GM21447 (cell line): ENCODE results near the gene RHBG.

ENCODE experiments used
- ATAC-seq: cut with Tn5 transposase; IDR thresholded peaks from one replicate; pipeline ENCODE4 v1.9.1; 2021; ENCODE audit not compliant: unreplicated experiment

The RHBG gene

GRCh38 chr1:156385534-156386031, 16.6 kb downstream of the RHBG start:
- no peak for ATAC-seq

DNA sequence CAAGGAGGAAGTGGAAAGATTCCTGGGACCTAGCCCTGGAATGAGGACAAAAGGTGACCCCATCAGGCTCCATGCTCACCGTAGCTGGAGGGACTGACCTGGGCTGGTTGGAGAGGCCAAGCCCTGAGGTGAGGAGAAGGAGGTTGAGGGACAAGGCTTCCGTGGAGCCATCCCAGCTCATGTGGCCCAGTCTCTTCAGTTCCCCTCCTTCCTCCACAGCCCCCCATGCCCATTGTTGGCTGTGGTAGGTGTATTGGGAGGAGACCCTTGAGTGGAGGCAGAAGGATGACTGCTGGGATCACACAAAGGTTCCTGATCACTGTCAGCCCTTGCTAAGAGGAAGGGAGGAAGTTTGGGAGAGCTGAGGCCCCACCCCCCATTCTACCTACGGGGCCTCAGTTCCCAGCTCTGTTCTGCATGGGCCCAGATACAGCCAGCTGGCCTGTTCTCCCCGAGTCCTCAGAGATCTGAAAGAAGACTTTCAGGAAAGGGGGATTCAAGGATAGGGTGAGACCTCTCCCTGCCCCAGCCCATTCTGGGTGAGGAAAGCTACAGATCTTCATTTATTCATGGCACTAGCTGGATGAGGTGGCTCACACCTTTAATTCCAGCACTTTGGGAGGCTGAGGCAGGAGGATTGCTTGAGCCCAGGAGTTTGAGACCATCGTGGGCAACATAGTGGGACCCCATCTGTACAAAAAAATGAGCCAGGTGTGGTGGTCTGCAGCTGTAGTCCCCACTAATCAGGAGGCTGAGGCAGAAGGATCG, 17.3 kb downstream of the RHBG start:
- no peak for ATAC-seq

GRCh38 chr1:156386949-156387869, 18.2 kb downstream of the RHBG start:
- no peak for ATAC-seq

DNA sequence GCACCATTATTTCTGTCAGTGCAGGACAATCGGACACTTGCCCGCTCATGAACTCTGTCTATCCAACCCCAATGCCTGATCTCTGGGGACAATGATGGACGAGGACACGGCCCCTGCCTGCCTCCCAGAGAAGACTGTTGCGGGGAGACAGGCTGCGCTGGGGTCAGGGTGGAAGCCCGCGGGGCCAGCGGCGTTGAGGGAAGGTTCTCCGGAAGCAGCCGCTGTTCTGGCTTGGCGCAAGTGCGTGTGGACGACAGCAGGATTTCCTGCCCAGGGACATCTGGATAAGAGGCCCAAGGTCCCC, 18.8 kb downstream of the RHBG start:
- no peak for ATAC-seq

DNA sequence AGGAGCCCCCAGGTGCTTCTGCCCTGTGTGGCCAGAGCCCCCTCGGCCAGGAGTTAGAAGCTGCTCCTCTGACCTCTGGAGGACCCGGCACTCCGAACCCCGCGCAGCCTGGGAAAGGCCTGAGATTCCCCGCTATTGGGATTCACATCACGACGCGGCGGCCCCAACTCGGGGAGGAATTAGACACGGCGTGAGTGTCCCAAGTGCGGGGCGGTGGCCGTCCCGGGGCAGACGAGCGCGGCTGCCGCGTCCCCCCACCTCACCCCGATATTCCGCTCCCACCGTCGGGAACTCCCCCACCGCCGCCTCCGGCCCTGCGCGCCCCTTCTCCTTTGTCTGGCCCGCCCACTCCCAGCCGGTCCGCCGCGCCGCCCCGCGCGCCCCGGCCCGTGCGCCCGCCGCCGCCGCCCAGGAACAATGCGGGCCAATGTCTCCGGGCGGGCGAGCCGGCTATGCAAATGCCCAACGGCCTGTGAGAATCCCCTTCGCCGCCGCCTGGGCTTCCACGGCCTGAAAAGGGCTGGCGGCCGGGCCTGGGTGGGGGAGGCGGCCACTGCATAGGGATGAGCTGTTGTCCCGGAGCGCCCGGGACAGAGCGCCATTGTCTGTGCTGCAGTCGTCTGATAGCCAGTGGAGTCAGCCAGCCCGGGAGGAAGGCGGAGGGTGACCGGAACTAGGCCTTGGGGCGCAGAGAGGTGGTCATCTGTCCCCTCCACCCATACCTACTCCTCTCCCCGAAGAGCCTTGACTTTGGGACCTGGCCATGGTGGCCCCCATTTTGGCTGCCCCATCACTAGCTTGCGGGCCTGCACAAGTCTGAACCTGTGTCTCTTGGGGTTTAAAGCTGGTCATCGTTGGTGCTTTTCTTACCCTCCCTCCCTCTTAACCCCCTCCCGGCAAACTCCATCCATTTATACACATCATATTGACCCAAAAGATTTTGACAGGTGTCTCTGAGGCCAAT, 19.4 kb downstream of the RHBG start:
- ATAC-seq = no peak

GRCh38 chr1:156389311-156389710, 20.3 kb downstream of the RHBG start:
- no peak for ATAC-seq

GRCh38 chr1:156390469-156391365, 21.7 kb downstream of the RHBG start:
- no peak for ATAC-seq

GRCh38 chr1:156391366-156391677, 22.3 kb downstream of the RHBG start:
- ATAC-seq = no peak

DNA sequence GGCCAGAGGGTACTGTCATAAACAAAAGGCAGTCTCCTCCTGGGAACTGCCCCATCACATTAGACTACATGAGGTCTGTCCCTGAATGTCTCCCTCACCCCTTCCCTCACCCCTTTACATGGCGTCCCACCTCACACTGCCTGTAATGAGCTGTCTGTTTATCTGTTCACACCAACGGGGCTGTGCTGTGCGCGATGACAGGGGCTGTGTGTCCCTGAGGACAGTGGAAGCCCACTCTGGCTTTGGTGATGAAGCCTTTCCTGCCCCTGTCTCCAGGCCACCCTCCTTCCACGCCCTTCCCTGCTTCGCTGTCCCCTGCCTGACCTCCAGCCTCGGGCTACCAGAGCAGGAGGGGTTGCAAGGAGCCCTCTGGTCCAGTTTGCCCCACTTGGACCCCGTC, 22.7 kb downstream of the RHBG start:
- ATAC-seq = no peak

- no peak for ATAC-seq
These were observed 23.4 kb downstream of the RHBG start for GRCh38 chr1:156392452-156392853.

GRCh38 chr1:156393095-156393494, 24.1 kb downstream of the RHBG start:
- no peak for ATAC-seq

- ATAC-seq = no peak
These were observed 25.1 kb downstream of the RHBG start for GRCh38 chr1:156394082-156394481.

DNA sequence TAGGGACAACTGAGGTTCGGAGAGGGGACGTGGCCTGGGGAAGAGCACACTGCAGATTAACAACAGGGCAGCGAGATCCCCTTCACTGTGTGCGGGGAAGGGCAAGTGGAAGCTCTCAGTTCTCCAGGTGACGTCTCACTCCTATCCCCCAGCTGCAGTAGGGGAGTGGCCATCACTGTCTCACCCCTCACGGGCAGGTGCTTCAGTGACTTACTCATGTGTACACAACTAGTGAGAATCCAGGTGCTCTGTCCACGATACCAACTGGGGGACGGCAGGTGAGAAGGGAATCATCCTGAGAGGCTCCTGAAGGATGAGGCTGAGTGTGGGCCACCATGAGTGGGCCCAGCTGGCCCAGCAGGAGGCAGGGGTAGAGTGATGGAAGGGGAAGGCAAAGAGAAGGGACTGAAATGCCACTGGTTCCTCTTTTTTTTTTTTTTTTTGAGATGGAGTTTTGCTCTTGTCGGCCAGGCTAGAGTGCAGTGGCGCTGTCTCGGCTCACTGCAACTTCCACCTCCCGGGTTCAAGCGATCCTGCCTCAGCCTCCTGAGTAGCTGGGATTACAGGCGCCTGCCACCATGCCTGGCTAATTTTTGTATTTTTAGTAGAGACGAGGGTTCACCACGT, 25.9 kb downstream of the RHBG start:
- ATAC-seq = no peak

GRCh38 chr1:156399355-156400125, 30.5 kb downstream of the RHBG start:
- ATAC-seq = no peak

- no peak for ATAC-seq
These were observed 31.4 kb downstream of the RHBG start for GRCh38 chr1:156400191-156400935.

DNA sequence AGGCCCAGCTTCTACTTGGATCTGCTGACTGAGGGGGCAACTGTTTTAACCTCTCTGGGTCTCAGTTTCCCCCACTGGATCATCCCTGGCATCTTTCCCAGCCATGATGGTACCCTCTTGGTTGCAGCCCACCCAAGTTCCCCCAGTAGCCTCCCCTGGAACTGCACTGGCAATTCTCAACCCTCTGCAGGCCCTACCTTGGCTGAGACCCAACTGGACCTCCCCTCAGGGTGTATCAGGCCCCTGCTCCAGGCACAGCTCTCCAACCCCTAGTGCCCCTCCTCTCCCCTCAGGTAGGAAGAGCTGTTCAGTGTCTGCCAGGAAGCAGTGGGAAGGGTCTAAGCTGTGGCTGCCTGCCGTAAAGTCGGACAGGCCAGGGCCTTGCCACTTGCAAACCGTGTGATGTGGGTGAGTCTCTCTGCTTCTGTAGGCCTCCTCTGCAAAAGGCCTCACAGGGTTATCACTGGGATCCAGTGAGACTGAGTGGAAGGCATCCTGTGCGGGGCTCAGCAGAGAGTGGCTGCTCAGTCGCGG, 32.1 kb downstream of the RHBG start:
- ATAC-seq = no peak

- no peak for ATAC-seq
These were observed 32.7 kb downstream of the RHBG start for GRCh38 chr1:156401681-156402081.
